ENCODE results near the gene OPN1SW. TPM values are rescaled to one million over a fixed set of nuclear protein-coding genes. Genes with fewer than 3 reads are reported as not detected.

Gene OPN1SW, protein sequence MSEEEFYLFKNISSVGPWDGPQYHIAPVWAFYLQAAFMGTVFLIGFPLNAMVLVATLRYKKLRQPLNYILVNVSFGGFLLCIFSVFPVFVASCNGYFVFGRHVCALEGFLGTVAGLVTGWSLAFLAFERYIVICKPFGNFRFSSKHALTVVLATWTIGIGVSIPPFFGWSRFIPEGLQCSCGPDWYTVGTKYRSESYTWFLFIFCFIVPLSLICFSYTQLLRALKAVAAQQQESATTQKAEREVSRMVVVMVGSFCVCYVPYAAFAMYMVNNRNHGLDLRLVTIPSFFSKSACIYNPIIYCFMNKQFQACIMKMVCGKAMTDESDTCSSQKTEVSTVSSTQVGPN
- total RNA-seq: not detected in 2 replicates

DNA sequence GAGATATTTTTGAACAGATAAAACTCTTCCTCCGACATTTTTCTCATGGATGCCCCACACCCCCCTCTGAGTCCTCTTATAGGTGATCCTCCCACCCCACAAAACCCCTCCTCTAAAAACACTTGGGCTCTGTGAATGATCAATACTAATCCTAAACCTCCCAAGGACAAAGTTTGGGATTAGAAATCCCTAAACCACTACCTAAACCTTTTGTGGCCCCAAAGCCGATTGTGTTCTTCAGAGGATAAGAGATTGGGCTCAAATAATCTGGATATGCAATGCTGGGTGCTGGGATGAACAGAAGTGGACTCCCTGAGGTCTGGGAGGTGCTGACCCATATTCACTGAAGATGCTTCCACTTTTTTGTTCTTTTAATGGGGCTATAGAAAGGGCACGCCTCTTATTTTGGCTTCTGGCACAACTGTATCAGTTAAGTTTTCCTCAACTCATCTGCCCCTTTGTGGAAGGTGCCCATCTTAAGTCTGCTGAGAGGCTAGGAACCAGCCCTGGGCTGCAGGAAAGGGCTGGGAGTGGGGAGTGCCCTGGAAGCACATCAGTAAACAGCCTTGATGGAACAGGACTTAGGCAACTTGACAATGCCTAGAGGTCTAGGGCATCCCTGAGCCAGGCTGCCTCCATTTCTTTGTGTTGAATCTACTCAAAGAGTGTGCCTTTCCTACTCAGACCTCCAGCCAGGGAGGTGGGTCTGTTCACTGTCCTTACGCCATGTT lies at the start of gene OPN1SW:
OPN1SW (minus strand) TSS at position 51 of the 731 bp plus-strand sequence; CDS start at position 38, 13 bp downstream.

DNA sequence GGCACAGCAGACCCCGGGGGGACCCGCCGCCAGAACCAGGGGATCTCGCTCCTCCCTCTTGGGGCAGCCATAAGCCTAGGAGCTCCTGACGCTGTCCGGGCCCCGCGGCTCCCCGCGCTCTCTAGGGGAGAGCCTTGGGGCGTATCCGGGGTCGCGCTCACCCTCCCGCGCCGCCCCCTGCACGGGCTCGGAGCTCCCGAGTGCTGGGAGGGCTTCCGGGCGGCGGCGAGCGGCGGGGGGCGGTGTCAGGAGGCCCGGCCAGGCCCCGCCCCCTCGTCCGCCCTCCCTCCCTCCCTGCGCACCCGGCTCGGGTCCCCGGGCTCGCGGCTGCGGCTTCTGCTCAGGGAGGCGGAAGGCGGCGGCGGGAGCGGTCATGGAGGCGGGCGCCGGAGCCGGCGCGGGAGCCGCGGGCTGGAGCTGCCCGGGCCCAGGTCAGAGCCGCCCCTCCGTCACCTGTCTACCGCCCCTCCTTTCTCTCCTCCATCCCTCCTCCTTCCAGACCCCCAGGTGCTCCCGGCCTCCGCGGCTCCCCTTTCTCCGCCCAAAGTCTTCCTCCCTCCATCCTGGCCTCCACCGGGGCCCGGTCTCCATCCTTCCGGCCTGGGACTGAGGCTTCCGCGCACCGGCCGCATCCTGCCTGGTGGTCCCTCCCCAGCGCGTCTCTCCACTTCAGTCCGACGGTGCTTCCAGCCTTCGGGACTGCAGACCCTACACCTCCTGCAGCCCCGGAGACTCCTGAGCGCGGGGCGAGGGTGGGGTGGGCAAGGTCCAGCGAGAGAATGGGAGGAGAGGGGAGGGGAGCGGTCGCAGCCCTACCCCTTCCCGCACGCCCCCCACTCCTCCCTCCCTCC lies 15.8 kb upstream of the OPN1SW start, which contains the start of gene CCDC136:
CCDC136 (plus strand) TSS at position 848 of the 851 bp plus-strand sequence. CDS start 444 bp downstream, outside the sequence.

DNA sequence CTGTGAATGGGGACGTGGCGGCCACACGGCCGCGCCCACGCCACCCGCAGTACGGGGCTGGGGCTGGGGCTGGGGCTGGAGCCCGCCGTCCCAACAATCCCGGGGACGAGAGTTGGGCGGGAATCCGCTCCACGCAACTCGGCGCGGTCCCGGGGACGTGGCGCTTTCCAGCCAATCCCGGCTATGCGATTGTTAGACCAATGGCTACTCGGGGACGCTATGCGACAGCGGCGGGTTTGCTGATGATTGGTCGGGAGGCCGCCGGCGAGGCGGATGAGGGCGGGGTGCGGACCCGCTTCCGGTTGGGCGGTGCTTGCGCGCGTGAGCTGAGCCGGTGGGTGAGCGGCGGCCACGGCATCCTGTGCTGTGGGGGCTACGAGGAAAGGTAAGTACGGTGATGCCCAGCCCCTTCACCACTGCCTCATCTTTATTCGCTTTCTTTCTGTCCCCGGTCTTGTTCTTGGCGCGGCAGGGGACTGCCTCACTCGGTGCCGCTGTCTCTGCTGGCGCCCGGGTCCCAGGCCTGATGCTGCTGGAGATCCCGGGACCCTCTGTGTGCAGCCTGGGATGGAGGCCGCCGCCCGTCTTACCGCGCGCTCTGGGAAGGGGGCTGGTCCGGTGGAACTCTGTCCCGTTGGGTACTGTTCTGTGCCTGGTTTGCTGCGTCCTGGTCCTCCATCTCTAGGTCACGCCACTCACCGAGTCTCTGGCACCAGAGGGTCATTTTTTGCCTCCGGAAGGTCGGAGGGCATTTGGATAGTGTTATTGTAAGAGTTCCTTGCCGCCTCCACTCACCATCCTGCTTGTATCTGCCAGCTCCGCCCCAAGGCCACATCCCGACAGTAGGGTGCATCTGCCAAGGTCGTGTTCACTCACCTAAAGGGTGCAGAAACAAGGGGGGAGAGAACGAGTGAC lies 36.3 kb downstream of the OPN1SW start, which contains the start of gene CALU:
CALU (plus strand) TSS at position 312 of the 915 bp plus-strand sequence. CDS start 9,225 bp downstream, outside the sequence.

Other genes starting within 250 kb of the OPN1SW start
- gene GARIN1A, start 103.5 kb downstream of the OPN1SW start, total RNA-seq: 0.92 and 1.6 TPM in 2 replicates
- gene CALU, start 36.4 kb downstream of the OPN1SW start, total RNA-seq: 1,477 and 1,624 TPM in 2 replicates
- 5.8 and 7.6 TPM in 2 replicates for gene CCDC136, start 16.2 kb upstream of the OPN1SW start, total RNA-seq
- 104 and 110 TPM in 2 replicates for gene FLNC, start 54.6 kb upstream of the OPN1SW start, total RNA-seq
- 83.3 and 92.7 TPM in 2 replicates for gene ATP6V1F, start 87.1 kb upstream of the OPN1SW start, total RNA-seq
- under 0.01 TPM in 1 of 2 replicates, not detected in the other for gene KCP, start 134.9 kb upstream of the OPN1SW start, total RNA-seq
- under 0.01 TPM in 1 of 2 replicates, not detected in the other for gene IRF5, start 162.1 kb upstream of the OPN1SW start, total RNA-seq